RCC 7860 (cell line): ENCODE data around the gene TEN1.
A peak's percentile ranks its signal among the peaks of the same experiment; 100 is the strongest.

Source experiments
- DNase-seq: peaks from one replicate; pipeline ENCODE4 v3.0.0-alpha.2; 2015; ENCODE audit warnings: low spot score
- FAIRE-seq: peaks from 2 replicates; lab custom pipeline; 2012; peaks lifted over from hg19 to GRCh38; lab: Jason Lieb, UNC

Gene TEN1

GRCh38 chr17:76005263-76006149 is 26.5 kb downstream of the TEN1 start:
- no peak for FAIRE-seq
- peak; percentile 40 for DNase-seq

GRCh38 chr17:76007131-76007849 is 28.2 kb downstream of the TEN1 start:
- DNase-seq: no peak
- FAIRE-seq: no peak

- DNase-seq (no peak), FAIRE-seq (no peak)
Measured at GRCh38 chr17:76007850-76008165, 28.8 kb downstream of the TEN1 start.

GRCh38 chr17:76008208-76008607 is 29.2 kb downstream of the TEN1 start:
- FAIRE-seq (no peak), DNase-seq (no peak)

- DNase-seq (no peak), FAIRE-seq (no peak)
Measured at GRCh38 chr17:76008630-76009425, 29.8 kb downstream of the TEN1 start.

GRCh38 chr17:76009447-76009846 is 30.4 kb downstream of the TEN1 start:
- no peak for FAIRE-seq
- no peak for DNase-seq

GRCh38 chr17:76009969-76010661 is 31.1 kb downstream of the TEN1 start:
- DNase-seq (no peak), FAIRE-seq (no peak)

- FAIRE-seq: no peak
- no peak for DNase-seq
Measured at GRCh38 chr17:76011951-76012350, 32.9 kb downstream of the TEN1 start.

GRCh38 chr17:76013377-76013932 is 34.4 kb downstream of the TEN1 start:
- DNase-seq (no peak), FAIRE-seq (no peak)

GRCh38 chr17:76014100-76014924 is 35.3 kb downstream of the TEN1 start:
- FAIRE-seq (no peak), DNase-seq (peak; percentile 23)

GRCh38 chr17:76014925-76015261 is 35.9 kb downstream of the TEN1 start:
- DNase-seq (no peak), FAIRE-seq (no peak)

GRCh38 chr17:76017481-76018339 is 38.7 kb downstream of the TEN1 start:
- DNase-seq: no peak
- FAIRE-seq: no peak

GRCh38 chr17:76018340-76018680 is 39.3 kb downstream of the TEN1 start:
- FAIRE-seq: no peak
- DNase-seq: no peak

- DNase-seq (no peak), FAIRE-seq (no peak)
Measured at GRCh38 chr17:76018801-76019200, 39.8 kb downstream of the TEN1 start.

GRCh38 chr17:76019833-76020467 is 40.9 kb downstream of the TEN1 start:
- FAIRE-seq (no peak), DNase-seq (no peak)

- no peak for DNase-seq
- no peak for FAIRE-seq
Measured at GRCh38 chr17:76022285-76022684, 43.2 kb downstream of the TEN1 start.

GRCh38 chr17:76022973-76023899 is 44.2 kb downstream of the TEN1 start:
- FAIRE-seq (no peak), DNase-seq (no peak)

GRCh38 chr17:76023900-76024237 is 44.8 kb downstream of the TEN1 start:
- no peak for FAIRE-seq
- no peak for DNase-seq
